Activated T-cell treated with anti-CD3 and anti-CD28 coated beads for 24 hours (primary cell): ENCODE data around the gene RNF144A.
A peak's percentile ranks its signal among the peaks of the same experiment; 100 is the strongest.

Experiments used
- DNase-seq: peaks from one replicate; pipeline ENCODE4 v3.0.0-alpha.2; 2020; ENCODE audit warnings: low read depth

Gene RNF144A

DNA sequence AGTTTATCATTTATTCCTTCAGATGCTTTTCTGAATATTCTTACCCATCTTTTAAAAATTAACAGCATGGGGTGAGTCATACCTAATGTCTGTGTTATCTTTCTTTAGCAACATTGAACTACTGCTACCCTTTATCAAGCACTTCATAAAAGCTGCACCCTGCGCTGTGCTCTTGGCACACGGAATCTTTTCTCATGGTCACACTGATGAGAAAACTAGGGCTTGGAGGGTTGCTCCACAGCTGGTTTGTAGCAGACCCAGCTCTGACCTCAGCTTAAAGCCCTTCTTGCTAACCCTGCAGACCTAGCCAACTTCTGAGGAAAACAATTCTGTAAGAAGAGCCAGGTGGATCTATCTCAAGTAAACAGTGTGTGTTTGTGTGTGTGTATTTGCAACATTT is 106.3 kb downstream of the RNF144A start:
- DNase-seq = no peak

- DNase-seq = no peak
These were observed 107.0 kb downstream of the RNF144A start for GRCh38 chr2:7024261-7024660.

DNA sequence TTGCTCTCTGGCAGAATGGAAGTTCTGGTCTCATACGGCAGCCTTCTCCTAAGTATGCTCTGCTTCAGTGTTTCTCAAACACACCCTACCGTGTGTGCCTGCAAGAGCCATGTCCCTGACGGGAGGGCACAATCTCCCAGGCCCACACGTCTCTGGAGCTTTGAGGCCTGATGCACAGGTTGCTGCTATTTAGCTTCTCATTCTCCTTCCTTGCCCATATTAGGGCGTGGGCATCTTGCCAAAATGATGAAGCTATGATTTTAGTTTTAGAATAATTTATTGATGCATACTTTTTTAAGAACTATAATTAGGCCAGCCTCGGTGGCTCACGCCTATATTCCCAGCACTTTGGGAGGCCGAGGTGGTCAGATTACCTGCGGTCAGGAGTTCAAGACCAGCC is 107.9 kb downstream of the RNF144A start:
- no peak for DNase-seq

DNA sequence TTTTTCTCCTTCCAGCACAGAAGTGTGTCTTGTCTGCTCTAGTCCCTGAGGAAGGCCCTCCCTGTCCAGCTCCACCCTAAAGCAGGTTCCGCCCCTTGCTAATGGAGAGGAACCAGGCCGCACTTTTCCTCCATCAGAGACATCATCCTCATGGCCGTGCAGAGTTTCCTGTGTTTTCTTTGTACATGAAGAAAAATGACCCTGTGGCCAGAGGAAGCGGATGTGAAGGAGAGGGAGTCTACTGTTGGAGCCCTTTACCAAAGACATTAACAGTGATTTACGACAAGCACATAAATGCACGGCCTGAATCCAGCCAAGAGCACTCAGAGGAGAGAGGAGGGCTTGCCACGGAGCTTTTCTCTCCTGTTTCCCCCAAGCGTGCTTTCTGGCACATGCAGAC is 109.5 kb downstream of the RNF144A start:
- no peak for DNase-seq

DNA sequence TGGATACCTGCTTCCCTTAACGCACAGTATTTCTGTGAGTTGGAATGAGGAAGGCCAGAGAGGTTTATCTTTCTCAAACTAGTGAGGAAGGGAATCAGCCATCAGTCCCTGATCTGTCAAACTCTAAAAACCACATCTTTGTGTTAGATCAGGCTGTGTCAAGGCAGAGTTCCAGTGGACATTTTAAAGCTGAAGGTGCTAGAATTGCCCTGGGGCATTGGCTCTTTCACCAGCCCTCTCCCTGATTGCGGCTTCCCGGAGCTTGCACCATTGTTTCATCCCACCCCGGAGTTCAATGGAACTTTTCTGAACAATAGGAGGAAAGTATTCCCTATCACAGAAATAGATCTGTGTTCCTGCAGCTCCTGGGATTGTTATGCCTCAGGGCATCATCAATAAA is 110.2 kb downstream of the RNF144A start:
- no peak for DNase-seq

DNA sequence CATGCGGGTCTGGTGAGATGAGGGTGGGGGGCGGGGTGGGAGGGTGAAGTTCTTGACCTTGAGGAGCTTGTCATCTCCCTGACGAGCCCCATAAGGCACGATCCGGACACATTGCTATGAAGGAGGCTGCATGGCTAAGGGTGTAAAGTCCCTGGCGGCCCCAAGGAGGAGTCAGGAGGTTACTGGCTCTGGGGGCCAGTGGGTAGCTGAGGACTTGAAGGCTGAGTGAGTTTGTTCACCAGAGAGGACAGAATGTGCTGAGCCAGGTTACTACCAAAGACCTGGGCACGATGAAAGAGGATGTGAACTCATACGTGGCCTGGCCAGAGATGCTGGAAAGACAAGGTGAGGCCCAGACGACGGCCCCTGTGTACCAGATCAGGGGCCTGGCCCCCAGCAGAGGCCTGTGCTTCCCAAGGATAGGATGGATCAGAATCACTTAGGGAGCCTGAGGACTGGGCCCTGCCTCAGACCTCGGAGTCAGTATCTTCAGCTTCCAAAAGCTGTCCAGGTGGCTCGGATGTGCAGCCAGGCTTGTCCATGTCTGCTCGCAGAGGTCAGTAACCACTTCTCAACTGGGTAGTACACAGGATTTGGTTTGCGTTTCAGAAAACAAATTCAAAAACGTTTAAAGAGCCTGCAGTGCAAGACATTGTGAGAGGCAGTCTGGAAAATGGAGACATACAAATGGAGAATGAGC is 110.9 kb downstream of the RNF144A start:
- DNase-seq = no peak

- no peak for DNase-seq
These were observed 111.6 kb downstream of the RNF144A start for GRCh38 chr2:7028846-7029245.

- no peak for DNase-seq
These were observed 112.3 kb downstream of the RNF144A start for GRCh38 chr2:7029291-7030059.

DNA sequence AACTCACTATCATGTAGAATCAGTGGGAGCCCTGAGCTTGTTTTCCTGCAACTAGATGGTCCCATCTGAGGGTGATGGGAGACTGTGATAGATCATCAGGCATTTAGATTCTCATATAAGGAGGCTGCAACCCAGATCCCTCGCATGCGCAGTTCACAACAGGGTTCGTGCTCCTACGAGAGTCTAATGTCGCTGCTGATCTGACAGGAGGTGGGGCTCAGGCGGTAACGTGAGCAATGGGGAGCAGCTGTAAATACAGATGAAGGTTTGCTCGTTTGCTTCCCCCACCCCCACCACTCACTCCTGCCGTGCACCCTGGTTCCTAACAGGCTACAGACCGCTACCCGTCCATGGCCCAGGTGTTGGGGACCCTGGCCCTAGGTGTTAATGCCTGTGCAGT is 113.6 kb downstream of the RNF144A start:
- DNase-seq = no peak

DNA sequence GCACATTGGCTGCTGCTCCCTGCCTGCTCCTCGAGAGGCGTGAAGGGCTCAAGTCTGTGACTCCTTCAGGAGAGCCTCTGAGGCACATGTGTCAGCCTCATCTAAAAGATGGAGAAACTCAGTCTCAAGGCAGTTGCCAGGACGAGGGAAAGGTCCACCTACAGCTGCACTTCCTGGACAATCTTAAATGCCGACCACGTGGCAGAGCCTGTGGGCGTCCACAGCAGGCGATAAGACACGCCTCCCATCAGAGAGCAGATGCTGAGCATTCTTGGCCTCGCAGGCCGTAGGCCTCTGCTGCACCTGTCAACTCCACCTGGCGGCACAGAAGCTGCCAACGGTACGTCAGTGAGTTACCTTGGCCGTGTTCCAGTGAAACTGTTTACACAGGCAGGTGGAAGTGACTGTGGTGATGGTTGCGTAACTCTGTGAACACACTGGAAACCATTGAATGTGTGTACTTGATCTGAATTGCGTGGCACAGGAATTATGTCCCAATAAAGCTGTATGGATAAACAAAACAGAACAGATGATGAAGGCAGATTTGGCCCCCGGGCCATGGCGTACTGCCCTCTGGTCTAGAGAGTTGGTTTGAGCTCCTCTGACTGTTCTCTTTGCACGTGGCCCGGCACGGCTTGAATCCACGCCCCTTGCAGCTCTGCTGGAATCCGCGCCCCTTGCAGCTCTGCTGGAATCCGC is 114.5 kb downstream of the RNF144A start:
- no peak for DNase-seq

DNA sequence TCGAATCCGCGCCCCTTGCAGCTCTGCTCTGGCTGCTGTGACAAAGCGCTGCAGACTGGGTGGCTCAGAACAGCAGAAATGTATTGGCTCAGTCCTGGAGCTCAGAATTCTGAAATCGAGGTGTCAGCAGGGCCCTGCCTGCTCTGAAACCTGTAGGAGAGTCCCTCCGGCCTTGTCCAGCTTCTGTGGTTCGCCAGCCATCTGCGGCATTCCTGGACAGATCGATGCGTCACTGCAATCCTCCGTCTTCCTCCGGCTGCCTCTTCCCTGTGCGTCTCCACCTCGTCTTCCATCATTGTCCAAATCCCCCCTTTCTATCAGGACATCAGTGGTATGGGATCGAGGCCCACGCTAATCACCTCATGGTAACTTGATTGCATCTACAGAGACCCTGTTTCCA is 115.2 kb downstream of the RNF144A start:
- no peak for DNase-seq

- DNase-seq = no peak
These were observed 116.1 kb downstream of the RNF144A start for GRCh38 chr2:7033136-7033960.

DNA sequence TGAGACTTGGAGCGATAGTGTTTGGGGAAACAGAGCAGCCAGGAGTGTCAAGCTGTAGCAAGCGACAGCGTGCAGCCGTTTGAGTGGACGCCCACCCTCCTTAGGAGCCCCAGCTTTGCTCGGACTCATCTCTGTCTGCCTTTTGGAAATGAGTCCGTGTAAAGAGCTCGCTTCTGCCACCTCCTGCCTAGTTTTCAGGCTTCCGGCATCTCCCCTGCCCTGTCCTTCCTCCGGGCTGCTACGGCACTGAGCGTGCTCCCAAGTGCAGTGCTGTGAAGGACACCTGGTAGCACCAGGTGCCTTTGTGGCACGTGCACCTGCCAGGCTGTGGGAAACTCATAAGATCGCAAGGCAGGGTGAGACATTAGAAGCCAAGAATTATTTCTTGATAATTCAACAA is 117.1 kb downstream of the RNF144A start:
- DNase-seq = no peak

- no peak for DNase-seq
These were observed 118.7 kb downstream of the RNF144A start for GRCh38 chr2:7035884-7036283.

- peak; percentile 30 for DNase-seq
These were observed 120.4 kb downstream of the RNF144A start for GRCh38 chr2:7037340-7038333.

DNA sequence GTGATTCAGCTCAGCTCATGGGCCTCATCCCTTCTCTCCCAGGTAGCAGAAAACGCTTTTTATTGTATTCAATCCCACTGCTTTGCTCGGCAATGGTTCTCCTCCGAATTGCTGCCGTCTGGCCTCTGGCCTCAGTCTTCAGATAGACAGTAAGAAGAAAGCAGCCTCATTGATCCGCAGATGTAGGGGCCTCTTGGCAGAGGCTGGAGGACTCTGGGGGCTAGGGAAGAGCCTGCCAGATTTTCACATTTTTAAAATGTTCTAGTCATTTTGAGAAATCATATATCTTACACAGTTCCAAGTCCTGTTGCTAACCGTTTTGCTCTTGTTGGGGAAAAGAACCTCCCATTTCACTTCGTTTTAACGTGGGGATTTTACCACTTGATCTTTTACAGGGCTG is 123.3 kb downstream of the RNF144A start:
- no peak for DNase-seq

DNA sequence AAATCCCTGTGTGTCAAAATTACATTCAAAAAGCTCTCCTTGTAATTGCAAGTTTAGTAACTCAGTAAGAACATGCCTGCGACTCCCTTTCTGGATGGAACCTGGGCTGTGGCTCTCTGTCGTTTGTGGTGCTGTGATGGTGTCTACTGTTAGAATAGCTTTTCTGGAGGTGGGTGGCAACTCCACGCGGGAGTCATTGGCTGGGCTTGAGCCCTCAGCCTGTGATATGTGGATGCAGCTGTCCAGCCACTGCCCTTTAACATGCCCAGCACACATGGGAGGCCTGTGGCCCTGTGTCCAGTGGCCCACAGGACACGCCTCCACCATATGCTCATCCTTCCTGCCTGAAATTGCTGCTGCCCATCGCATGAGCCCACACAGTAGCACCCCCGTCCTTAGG is 124.2 kb downstream of the RNF144A start:
- DNase-seq = no peak

- no peak for DNase-seq
These were observed 126.5 kb downstream of the RNF144A start for GRCh38 chr2:7043690-7044089.

DNA sequence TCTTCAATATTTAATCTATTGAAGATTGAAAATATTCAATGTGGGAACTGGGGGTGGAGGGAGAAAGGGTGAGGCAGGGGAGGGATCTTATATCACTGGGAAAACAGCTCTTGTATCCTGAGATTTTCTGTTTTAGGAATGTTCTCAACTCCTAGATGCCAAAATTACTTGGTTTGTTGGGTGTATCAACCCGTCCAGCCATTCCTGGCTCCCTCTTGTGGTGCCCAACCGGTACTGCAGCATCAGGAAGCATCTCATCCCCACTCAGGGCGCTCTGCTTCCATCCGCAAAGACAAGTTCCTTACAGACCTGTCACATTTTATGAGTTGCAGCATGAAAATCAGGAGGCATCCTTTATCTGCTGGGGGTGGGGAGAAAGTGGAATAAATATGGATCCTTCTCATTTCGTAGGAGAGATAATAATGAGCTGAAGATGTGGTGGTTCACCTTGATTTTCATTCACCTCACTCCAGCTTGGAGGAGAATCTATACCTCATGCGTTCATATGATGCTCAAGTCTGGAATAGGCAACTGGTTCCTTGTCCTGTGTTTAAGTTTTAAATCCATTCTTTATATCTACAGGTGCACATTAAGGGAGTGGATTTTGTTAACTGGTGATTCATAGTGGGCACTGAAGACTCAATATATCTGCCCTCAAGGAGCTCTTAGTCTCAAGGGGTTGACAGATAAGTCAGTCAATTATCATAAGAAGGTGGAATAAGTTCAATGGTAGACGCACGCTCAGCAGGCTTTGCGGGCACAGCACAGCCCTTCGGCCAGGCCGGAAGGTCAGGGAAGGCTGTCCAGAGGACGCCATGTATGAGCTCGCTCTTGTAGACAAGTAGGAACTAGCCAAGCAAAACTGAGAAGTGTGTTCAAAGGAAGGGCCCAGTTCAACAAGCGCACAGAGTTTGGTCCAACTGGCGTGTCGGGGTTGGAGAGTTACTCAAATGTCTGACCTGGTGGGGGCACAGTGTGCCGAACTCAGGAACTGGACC is 127.3 kb downstream of the RNF144A start:
- peak; percentile 47 for DNase-seq
